Measurements from ENCODE around the gene SPTBN1. TPM values are rescaled to one million over a fixed set of nuclear protein-coding genes. Genes with fewer than 3 reads are reported as not detected.

The SPTBN1 gene
- total and polyA plus RNA-seq, 2 donors (not counting 3 experiments of a cell fraction or from before 2014, with no cell fraction given), result 63.3 to 320 TPM

DNA sequence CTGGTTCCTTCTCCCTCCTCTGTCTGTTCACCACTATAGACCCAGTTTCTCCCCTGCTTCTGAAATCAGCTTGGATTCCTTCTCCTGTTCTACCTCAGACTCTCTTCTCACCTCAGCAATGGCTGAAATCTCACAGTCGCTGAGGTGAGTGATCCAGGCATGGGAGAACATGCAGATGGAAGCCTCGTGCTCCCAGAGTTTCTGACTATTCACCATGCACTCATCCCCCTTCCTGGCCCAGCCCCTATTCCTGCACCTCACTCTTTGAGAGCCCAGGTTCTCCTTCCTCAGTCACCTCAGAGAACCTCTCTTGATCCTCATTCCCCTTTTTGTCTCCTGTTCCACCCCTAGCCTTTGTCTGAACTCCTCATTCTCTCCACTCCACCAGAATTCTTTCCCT is 78.5 kb downstream of the SPTBN1 start:
- Histone ChIP-seq H3K4me1 (ENCODE audit: control insufficient read depth, extremely low read depth, insufficient read depth, low read length) (peaks cover 18% of the 10 kb centered on the region), H3K79me2 (ENCODE audit: control insufficient read depth, insufficient read depth, low read length) (peaks cover 2% of the 10 kb centered on the region), H3K9me1 (replicated peaks; ENCODE audit: control insufficient read depth, extremely low read depth, insufficient read depth, low read length) (no peaks in the 10 kb centered on the region), H3K9me3 (replicated peaks; ENCODE audit: control insufficient read depth, insufficient read depth, low read length) (no peaks in the 10 kb centered on the region), H2AFZ (ENCODE audit: low read depth, low read length) (no peak overlapping the region), H3K9ac (replicated peaks; ENCODE audit: extremely low read depth, insufficient read depth, low read length) (no peak overlapping the region), H3K4me3 (replicated peaks in 1 of 3; ENCODE audit: insufficient read depth in 1 of 3, low read depth in 1 of 3, low read length in 3 of 3) (no peak overlapping the region), H3K4me2 (ENCODE audit: insufficient read depth, low read length) (no peak overlapping the region), H3K36me3 (ENCODE audit: control insufficient read depth in 2 of 2, extremely low read depth in 1 of 2, insufficient read depth in 2 of 2, low read length in 2 of 2) (peaks cover 0 to 2% of the 10 kb centered on the region in 2 experiments), H4K20me1 (replicated peaks; ENCODE audit: control insufficient read depth, extremely low read depth, insufficient read depth, low read length) (no peaks in the 10 kb centered on the region), H3K27ac (ENCODE audit: insufficient read depth, low read depth, low read length) (no peak overlapping the region), H3K27me3 (ENCODE audit: control insufficient read depth in 2 of 2, insufficient read depth in 2 of 2, low read length in 2 of 2) (no peaks in the 10 kb centered on the region)
- dilution Hi-C loops (cut with MboI; ENCODE audit: extremely low pct_ligation_motif_present, low sequenced_read_pairs) (no loop called here), intact Hi-C loops (cut with micrococcal nuclease) (no loop called here)
- no peak for TF ChIP-seq FOS (IDR thresholded peaks at IDR 0.05; ENCODE audit: borderline replicate concordance, insufficient read depth, low read length)
- TF ChIP-seq, protein P1, sequence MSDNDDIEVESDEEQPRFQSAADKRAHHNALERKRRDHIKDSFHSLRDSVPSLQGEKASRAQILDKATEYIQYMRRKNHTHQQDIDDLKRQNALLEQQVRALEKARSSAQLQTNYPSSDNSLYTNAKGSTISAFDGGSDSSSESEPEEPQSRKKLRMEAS (IDR thresholded peaks at IDR 0.05; ENCODE audit: insufficient read depth, insufficient read length), result no peak
- TF ChIP-seq, protein P2, sequence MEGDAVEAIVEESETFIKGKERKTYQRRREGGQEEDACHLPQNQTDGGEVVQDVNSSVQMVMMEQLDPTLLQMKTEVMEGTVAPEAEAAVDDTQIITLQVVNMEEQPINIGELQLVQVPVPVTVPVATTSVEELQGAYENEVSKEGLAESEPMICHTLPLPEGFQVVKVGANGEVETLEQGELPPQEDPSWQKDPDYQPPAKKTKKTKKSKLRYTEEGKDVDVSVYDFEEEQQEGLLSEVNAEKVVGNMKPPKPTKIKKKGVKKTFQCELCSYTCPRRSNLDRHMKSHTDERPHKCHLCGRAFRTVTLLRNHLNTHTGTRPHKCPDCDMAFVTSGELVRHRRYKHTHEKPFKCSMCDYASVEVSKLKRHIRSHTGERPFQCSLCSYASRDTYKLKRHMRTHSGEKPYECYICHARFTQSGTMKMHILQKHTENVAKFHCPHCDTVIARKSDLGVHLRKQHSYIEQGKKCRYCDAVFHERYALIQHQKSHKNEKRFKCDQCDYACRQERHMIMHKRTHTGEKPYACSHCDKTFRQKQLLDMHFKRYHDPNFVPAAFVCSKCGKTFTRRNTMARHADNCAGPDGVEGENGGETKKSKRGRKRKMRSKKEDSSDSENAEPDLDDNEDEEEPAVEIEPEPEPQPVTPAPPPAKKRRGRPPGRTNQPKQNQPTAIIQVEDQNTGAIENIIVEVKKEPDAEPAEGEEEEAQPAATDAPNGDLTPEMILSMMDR (IDR thresholded peaks at IDR 0.05; ENCODE audit: extremely low read depth in 1 of 2, insufficient read depth in 1 of 2, low read depth in 1 of 2, low read length in 2 of 2), result no peak
- TF ChIP-seq EZH2 (IDR thresholded peaks at IDR 0.05; ENCODE audit: borderline replicate concordance, low read depth, low read length, severe bottlenecking), result no peak
- TF ChIP-seq MYC (IDR thresholded peaks at IDR 0.05; ENCODE audit: low read depth, low read length), result no peak
- TF ChIP-seq GATA2 (IDR thresholded peaks at IDR 0.05; ENCODE audit: insufficient read depth, insufficient read length, low read depth, low read length), result no peak
- no peak for TF ChIP-seq POLR2AphosphoS5 (IDR thresholded peaks at IDR 0.05; ENCODE audit: insufficient read depth, low read depth, low read length)
- TF ChIP-seq POLR2A (IDR thresholded peaks at IDR 0.05; ENCODE audit: low read depth, low read length), result no peak
- no peak for TF ChIP-seq JUN (IDR thresholded peaks at IDR 0.05; ENCODE audit: borderline replicate concordance, insufficient read depth, insufficient read length, low read depth)
- POLR2A ChIA-PET, result no interaction called here
- FAIRE-seq (no peak), DNase-seq (ENCODE audit: low read depth, low spot score) (no peak)
- CTCF ChIA-PET, result no interaction called here
- BruUV-seq (replicated peaks), result no TSS peak
